ENCODE measurements around the gene MEIS3.

- peak; percentile 44; the same call in 1 of the 2 replicates for TF ChIP-seq EZH2phosphoT487 (IDR thresholded peaks at IDR 0.05; ENCODE audit: insufficient read depth, low read depth)
- no peak for TF ChIP-seq EZH2 (IDR thresholded peaks at IDR 0.05; ENCODE audit: insufficient read depth, poor library complexity, severe bottlenecking)
Measured at GRCh38 chr19:47423203-47423882, 4.0 kb upstream of the MEIS3 start.
